Activated gamma-delta T cell (primary cell): ENCODE results near the gene NRSN1.
"Not testable (repeated sequence)": the region's sequence is repeated elsewhere in the genome, so short reads cannot be mapped to it uniquely, and the experiment has no call there.

Experiments
- DNase-seq: peaks from one replicate; lab custom pipeline; 2025; lab: John Stamatoyannopoulos, UW

The NRSN1 gene

DNA sequence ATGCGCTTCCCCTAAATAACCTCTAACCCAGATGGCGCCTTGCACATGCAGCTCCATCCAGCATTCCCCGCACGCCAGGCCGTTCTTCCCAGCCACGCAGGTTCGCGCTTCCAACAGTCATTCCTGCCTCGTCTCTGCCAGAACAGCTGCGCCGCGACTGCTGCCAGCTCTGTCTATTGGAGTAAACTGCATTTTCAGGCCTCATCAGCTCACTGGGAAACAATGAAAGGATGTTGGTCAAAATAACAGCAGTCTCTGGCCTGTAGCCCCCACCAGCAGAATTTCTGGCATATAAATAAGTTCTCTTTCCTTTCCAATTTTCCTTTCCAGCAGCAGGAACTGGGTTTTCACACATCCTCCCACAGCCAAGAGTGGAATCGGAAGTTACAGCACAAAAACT lies 14.6 kb downstream of the NRSN1 start:
- DNase-seq = no peak

DNA sequence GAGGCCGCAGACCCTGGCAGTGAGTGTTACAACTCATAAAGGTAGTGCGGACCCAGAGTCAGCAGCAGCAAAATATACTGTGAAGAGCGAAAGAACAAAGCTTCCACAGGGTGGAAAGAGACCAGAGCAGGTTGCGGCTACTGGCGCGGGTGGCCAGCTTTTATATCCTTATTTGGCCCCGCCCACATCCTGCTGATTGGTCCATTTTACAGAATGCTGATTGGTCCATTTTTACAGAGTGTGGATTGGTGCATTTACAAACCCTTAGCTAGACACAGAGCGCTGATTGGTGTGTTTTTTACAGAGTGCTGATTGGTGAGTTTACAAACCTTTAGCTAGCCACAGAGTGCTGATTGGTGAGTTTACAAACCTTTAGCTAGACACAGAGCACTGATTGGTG lies 16.7 kb downstream of the NRSN1 start:
- not testable (repeated sequence) for DNase-seq

- DNase-seq = no peak
Measured at GRCh38 chr6:24145690-24146131, 19.7 kb downstream of the NRSN1 start.

GRCh38 chr6:24146871-24147270 lies 20.9 kb downstream of the NRSN1 start:
- no peak for DNase-seq

DNA sequence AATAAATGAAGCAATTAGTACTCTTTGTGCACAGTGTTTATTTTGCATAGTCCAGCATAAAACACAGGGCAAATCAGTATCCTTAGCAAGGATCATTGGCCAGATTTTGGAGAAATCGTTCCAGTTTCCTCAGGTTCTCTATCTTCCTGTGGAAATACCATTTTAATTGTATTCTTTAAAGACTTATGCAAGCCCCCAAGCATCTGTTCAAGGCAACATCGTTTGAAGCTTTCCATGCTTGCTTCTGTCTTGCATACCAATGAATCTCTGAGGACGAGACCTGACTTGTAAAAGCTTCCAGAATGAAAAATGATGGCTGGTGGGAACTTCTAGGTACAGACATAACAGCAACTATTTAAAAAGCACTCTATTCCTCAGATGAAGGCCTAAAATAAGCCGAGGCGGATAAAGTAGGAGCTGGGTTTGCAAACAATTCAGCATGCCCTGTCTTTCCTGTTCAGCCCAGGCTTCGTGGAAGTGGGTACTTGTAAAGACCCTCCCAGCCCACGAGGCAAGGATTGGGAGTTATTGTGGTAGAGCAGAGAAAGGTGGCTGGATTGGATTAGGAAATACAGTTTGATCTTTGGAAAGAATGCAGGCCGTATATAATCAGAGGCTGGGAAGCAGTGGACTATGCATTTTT lies 21.6 kb downstream of the NRSN1 start:
- no peak for DNase-seq

- DNase-seq = no peak
Measured at GRCh38 chr6:24148154-24148570, 22.1 kb downstream of the NRSN1 start.

- DNase-seq = no peak
Measured at GRCh38 chr6:24148684-24149083, 22.7 kb downstream of the NRSN1 start.

DNA sequence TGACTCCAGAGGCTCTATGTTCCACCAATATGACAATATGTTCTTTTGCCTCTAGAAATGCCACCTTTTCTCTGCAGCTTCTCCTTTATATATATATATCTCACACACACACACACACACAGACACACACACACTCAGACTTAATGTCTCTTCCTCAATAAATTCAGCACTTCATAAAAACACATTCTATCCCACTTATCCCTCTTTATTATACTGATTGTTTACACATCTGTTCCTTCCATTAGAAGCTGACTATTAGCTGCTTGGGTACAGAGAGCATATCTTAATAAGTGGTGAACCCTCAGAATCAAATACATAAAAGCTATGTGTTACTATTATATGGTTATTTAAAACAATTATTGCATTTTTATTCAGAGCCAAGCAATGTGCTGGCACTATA lies 23.3 kb downstream of the NRSN1 start:
- DNase-seq = no peak

DNA sequence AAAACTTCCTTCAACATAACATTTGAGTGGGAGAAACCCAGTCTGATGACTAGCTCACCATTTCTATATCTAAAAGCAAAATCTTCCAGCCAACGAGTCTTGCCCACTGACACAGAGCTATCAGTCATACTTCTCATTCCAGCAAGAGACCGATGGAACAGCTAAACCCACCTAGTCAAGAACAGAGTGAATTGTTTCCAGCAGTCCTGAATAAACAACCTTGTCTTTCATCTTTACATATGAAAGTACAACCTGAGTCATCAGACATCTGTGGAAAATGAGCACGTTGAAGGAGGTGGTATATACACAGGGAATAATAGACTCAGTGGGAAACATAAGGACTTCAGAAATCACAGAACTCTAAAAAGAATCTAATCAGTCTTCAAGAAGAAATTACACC lies 23.8 kb downstream of the NRSN1 start:
- no peak for DNase-seq

DNA sequence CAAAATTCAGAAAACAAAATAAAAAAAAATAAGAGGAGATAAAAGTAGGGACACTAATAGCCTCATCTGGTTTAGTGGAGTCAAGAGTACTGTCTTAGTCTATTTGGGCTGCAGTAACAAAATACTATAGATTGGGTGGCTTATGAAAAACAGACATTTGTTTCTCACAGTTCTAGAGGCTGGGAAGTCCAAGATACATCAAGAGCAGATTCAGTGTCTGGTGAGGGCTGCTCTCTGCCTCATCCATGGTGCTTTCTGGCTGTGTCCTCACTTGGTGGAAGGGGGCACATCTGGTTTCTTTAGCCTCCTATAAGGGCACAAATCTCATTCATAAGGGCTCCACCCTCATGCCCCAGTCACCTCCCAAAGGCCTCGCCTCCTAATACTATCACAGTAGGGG lies 26.0 kb downstream of the NRSN1 start:
- no peak for DNase-seq

GRCh38 chr6:24154121-24154520 lies 28.1 kb downstream of the NRSN1 start:
- DNase-seq = no peak

- no peak for DNase-seq
Measured at GRCh38 chr6:24157886-24158285, 31.9 kb downstream of the NRSN1 start.

DNA sequence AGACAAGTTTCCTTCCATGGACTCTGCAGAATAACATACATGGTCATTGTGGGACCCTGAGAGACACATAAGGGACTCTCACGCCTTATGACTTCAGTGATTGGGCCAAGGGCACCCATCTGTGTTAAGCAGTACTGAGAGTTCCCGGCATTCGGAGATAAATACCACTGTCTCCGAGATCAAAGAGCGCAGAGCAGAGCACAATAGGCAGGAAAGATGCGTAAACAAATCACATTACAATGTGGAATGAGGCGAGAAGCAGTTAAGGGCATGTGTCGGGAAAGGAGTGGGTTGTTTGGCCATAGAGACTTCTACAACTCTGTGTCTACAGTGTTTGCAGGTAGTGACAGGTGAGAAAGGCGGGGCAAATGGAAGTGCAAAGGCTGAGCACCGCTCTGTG lies 57.6 kb downstream of the NRSN1 start:
- no peak for DNase-seq

GRCh38 chr6:24186349-24186748 lies 60.3 kb downstream of the NRSN1 start:
- no peak for DNase-seq

DNA sequence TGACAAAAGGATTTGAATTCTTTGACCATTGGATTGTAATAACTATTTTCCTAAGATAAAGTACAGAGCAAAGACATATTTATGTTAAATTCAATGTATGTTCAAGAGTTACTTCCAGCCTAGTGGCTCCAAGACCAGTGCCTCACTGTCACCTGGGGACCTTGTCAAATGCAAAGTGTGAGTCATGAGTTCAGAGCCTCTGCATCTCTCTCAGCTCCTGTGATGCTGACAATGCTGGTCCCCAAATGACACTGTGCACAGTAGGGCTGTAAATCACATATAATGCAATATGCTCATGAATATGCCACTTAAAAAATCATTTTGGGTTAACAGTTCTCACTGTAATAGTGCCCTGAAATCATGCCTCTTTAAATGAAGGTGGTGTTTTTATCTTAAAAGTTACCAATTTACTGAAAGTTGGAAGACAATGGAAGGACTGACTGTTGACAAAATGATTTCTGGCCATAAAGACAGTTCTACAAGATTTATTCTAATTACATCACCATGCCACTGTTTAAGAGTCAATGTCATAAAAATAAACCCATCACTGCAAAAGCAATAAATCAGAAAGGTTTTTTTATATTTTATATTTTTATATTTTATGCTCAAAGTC lies 62.1 kb downstream of the NRSN1 start:
- no peak for DNase-seq

GRCh38 chr6:24188578-24189080 lies 62.6 kb downstream of the NRSN1 start:
- DNase-seq = no peak

- DNase-seq = no peak
Measured at GRCh38 chr6:24191346-24191745, 65.3 kb downstream of the NRSN1 start.

- DNase-seq = no peak
Measured at GRCh38 chr6:24193364-24193763, 67.3 kb downstream of the NRSN1 start.

GRCh38 chr6:24194978-24195700 lies 69.1 kb downstream of the NRSN1 start:
- no peak for DNase-seq

GRCh38 chr6:24195836-24196597 lies 70.0 kb downstream of the NRSN1 start:
- DNase-seq = no peak
